H9 (cell line): Measurements from ENCODE around the gene NDUFAF2. TPM values are rescaled to one million over a fixed set of nuclear protein-coding genes. Genes with fewer than 3 reads are reported as not detected.

Experiments used
- DNase-seq: peaks from one replicate; pipeline ENCODE4 v3.0.0-alpha.2; 2017
- H2AFZ ChIP-seq: one replicate; pipeline ENCODE4 v1.6.1; 2013; ENCODE audit warnings: mild to moderate bottlenecking, low read length, control low read depth, moderate library complexity
- H2AK5ac ChIP-seq: 2 replicates; pipeline ENCODE4 v1.6.1; 2013; ENCODE audit warnings: low read length, control low read depth, mixed read lengths; ENCODE audit not compliant: insufficient read length
- H2BK120ac ChIP-seq: one replicate; pipeline ENCODE4 v1.6.1; 2013; ENCODE audit warnings: low read depth, mild to moderate bottlenecking, low read length, control low read depth, inconsistent platforms; ENCODE audit not compliant: poor library complexity, severe bottlenecking
- H2BK12ac ChIP-seq: 2 replicates; pipeline ENCODE4 v1.6.1; 2013; ENCODE audit warnings: low read length, control low read depth, mixed read lengths, low read depth; ENCODE audit not compliant: insufficient read length
- H2BK15ac ChIP-seq: 2 replicates; pipeline ENCODE4 v1.6.1; 2013; ENCODE audit warnings: low read depth, low read length, control low read depth
- H2BK20ac ChIP-seq: one replicate; pipeline ENCODE4 v1.6.1; 2013; ENCODE audit warnings: low read depth, mild to moderate bottlenecking, low read length, control low read depth, inconsistent platforms; ENCODE audit not compliant: poor library complexity, severe bottlenecking
- H2BK5ac ChIP-seq: 2 replicates; pipeline ENCODE4 v1.6.1; 2013; ENCODE audit warnings: low read length, control low read depth, mixed read lengths; ENCODE audit not compliant: insufficient read length
- H3K14ac ChIP-seq: 2 replicates; pipeline ENCODE4 v1.6.1; 2013; ENCODE audit warnings: low read length, control low read depth; ENCODE audit not compliant: insufficient read depth
- H3K18ac ChIP-seq: 2 replicates; pipeline ENCODE4 v1.6.1; 2013; ENCODE audit warnings: low read depth, mild to moderate bottlenecking, mixed read lengths, low read length, control low read depth; ENCODE audit not compliant: insufficient read length
- H3K23ac ChIP-seq: 2 replicates; pipeline ENCODE4 v1.6.1; 2013; ENCODE audit warnings: low read length, control low read depth, mixed read lengths, low read depth; ENCODE audit not compliant: insufficient read length
- H3K23me2 ChIP-seq: 2 replicates; pipeline ENCODE4 v1.6.1; 2013; ENCODE audit warnings: low read depth, mild to moderate bottlenecking, mixed read lengths, low read length, control low read depth; ENCODE audit not compliant: insufficient read length, poor library complexity, severe bottlenecking
- H3K27ac ChIP-seq: 2 replicates; pipeline ENCODE4 v1.5.1; 2013; ENCODE audit warnings: low read length, control low read depth, mixed read lengths, low read depth; ENCODE audit not compliant: insufficient read length
- H3K27me3 ChIP-seq: 2 replicates; pipeline ENCODE4 v1.6.1; 2013; ENCODE audit warnings: low read length, control low read depth, inconsistent platforms; ENCODE audit not compliant: insufficient read depth
- H3K4ac ChIP-seq: 2 replicates; pipeline ENCODE4 v1.6.1; 2013; ENCODE audit warnings: low read depth, mild to moderate bottlenecking, control low read depth, inconsistent platforms, low read length, moderate library complexity
- H3K4me1 ChIP-seq: 2 replicates; pipeline ENCODE4 v1.6.1; 2013; ENCODE audit warnings: low read length, control low read depth, inconsistent platforms; ENCODE audit not compliant: insufficient read depth
- H3K4me2 ChIP-seq: 2 replicates; pipeline ENCODE4 v1.6.1; 2013; ENCODE audit warnings: low read length, control low read depth, mixed read lengths; ENCODE audit not compliant: insufficient read length, insufficient read depth
- H3K56ac ChIP-seq: 2 replicates; pipeline ENCODE4 v1.6.1; 2013; ENCODE audit warnings: low read depth, mild to moderate bottlenecking, mixed read lengths, low read length, control low read depth; ENCODE audit not compliant: insufficient read length
- H3K79me1 ChIP-seq: 2 replicates; pipeline ENCODE4 v1.6.1; 2013; ENCODE audit warnings: low read depth, mild to moderate bottlenecking, moderate library complexity, low read length, control low read depth, inconsistent platforms; ENCODE audit not compliant: insufficient read depth, poor library complexity, severe bottlenecking
- H3K79me2 ChIP-seq: 2 replicates; pipeline ENCODE4 v1.6.1; 2013; ENCODE audit warnings: low read length, control low read depth, inconsistent platforms; ENCODE audit not compliant: insufficient read depth
- H3K9ac ChIP-seq: 2 replicates; pipeline ENCODE4 v1.6.1; 2013; ENCODE audit warnings: low read length, control low read depth, mixed read lengths; ENCODE audit not compliant: insufficient read length; ENCODE audit errors: extremely low read depth
- H3K9me3 ChIP-seq: one replicate; pipeline ENCODE4 v1.6.1; 2013; ENCODE audit warnings: low read depth, low read length, inconsistent platforms; ENCODE audit not compliant: control insufficient read depth
- H3T11ph ChIP-seq: one replicate; pipeline ENCODE4 v1.6.1; 2013; ENCODE audit warnings: mild to moderate bottlenecking, low read length, control low read depth, inconsistent platforms
- H4K20me1 ChIP-seq: one replicate; pipeline ENCODE4 v1.6.1; 2013; ENCODE audit not compliant: control insufficient read depth, insufficient read length, insufficient read depth
- H4K5ac ChIP-seq: 2 replicates; pipeline ENCODE4 v1.6.1; 2013; ENCODE audit warnings: low read depth, mild to moderate bottlenecking, mixed read lengths, low read length, control low read depth; ENCODE audit not compliant: insufficient read length
- H4K8ac ChIP-seq: replicated peaks from 2 replicates; pipeline ENCODE4 v1.6.1; 2013; ENCODE audit warnings: low read length, control low read depth, mixed read lengths, low read depth; ENCODE audit not compliant: insufficient read length
- H4K91ac ChIP-seq: 2 replicates; pipeline ENCODE4 v1.6.1; 2013; ENCODE audit warnings: low read depth, mild to moderate bottlenecking, moderate library complexity, mixed read lengths, low read length, control low read depth; ENCODE audit not compliant: insufficient read length
- H3K27ac Mint-ChIP-seq, 3 experiments: 2 replicates in 2 of 3; 3 replicates in 1 of 3; pipeline ENCODE4 v1.8.0; 2020 to 2021; ENCODE audit warnings: mixed read lengths in 3 of 3, mild to moderate bottlenecking in 1 of 3, moderate library complexity in 1 of 3
- H3K27me3 Mint-ChIP-seq: 2 replicates; pipeline ENCODE4 v1.8.0; 2021; ENCODE audit warnings: low read depth, mild to moderate bottlenecking, moderate library complexity, mixed read lengths
- H3K36me3 Mint-ChIP-seq, 3 experiments: 2 replicates in 2 of 3; 3 replicates in 1 of 3; pipeline ENCODE4 v1.8.0; 2020 to 2021; ENCODE audit warnings: low read depth in 3 of 3, mixed read lengths in 3 of 3; ENCODE audit not compliant: insufficient read depth in 1 of 3
- H3K4me1 Mint-ChIP-seq, 2 experiments: 2 replicates each; pipeline ENCODE4 v1.8.0; 2020; ENCODE audit warnings: mixed read lengths in 2 of 2
- H3K4me3 Mint-ChIP-seq, 2 experiments: 2 replicates in 1 of 2; 3 replicates in 1 of 2; pipeline ENCODE4 v1.8.0; 2020 to 2021; ENCODE audit warnings: mild to moderate bottlenecking in 2 of 2, mixed read lengths in 2 of 2, moderate library complexity in 1 of 2
- H3K9me3 Mint-ChIP-seq, 2 experiments: 2 replicates in 1 of 2; 3 replicates in 1 of 2; pipeline ENCODE4 v1.8.0; 2020; ENCODE audit warnings: mild to moderate bottlenecking in 2 of 2, mixed read lengths in 2 of 2, moderate library complexity in 1 of 2
- total RNA-seq: library from RNA; stranded (reverse); gene quantifications from 2 replicates; pipeline ENCODE4 v1.2.1, GENCODE V29; 2021
- TF ChIP-seq, protein P1 (sequence below): fragments of 200-600 bp; sonication (generic); conservative IDR thresholded peaks from 3 replicates; pipeline ENCODE4 v1.8.0; 2021; ENCODE audit warnings: antibody characterized with exemption, mild to moderate bottlenecking

NDUFAF2 gene
- total RNA-seq, 1 experiment from 2014 or later = 31.4 TPM

DNA sequence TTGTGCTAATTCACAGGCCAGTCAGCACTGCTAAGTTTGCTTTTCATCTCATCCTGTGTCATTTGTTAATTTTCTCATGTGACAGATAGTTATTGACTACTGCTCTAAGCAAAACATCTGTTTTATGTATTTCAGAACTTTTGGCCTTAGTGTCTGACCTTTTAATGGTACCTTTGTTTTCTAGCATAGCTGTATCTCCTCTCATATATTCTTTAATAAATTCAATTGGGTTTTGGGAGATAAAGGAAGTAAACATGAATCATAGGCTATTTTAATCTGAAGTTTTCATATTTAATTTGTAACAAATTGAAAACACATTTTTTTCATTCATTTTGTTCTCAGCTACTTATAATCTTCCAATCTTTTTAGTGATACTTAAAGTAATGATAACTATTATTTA is 13.1 kb downstream of the NDUFAF2 start:
- H2BK12ac ChIP-seq = no peak overlapping the region
- H2AFZ ChIP-seq = no peak overlapping the region
- H3K79me2 ChIP-seq = 0 out of 2 replicates have a peak, but pooled peaks cover 1% of the 10 kb centered on the region
- Mint-ChIP-seq H3K4me1 (peaks cover 0 to 6% of the 10 kb centered on the region in 2 experiments; a peak in 1 of 4 replicates), H3K36me3 (peaks cover 0 to 14% (median 12%) of the 10 kb centered on the region in 3 experiments; a peak in 5 of 7 replicates), H3K9me3 (peaks cover 9 to 15% of the 10 kb centered on the region in 2 experiments; a peak in 4 of 5 replicates), H3K4me3 (no peak overlapping the region), H3K27ac (no peak overlapping the region), H3K27me3 (no peaks in the 10 kb centered on the region)
- no peaks in the 10 kb centered on the region for H3K23me2 ChIP-seq
- H4K91ac ChIP-seq = no peak overlapping the region
- peaks cover 7% of the 10 kb centered on the region for H3K79me1 ChIP-seq
- H3K56ac ChIP-seq = no peak overlapping the region
- H4K8ac ChIP-seq = no peak overlapping the region
- no peak overlapping the region for H2AK5ac ChIP-seq
- no peaks in the 10 kb centered on the region for H3K4me1 ChIP-seq
- no peaks in the 10 kb centered on the region for H4K20me1 ChIP-seq
- H3K27me3 ChIP-seq = no peaks in the 10 kb centered on the region
- no peak overlapping the region for H3K9ac ChIP-seq
- no peak overlapping the region for H3K18ac ChIP-seq
- no peak overlapping the region for H2BK15ac ChIP-seq
- no peak overlapping the region for H2BK5ac ChIP-seq
- no peak overlapping the region for H4K5ac ChIP-seq
- H3K4ac ChIP-seq = no peak overlapping the region
- DNase-seq = no peak
- H3K9me3 ChIP-seq = no peaks in the 10 kb centered on the region
- no peak overlapping the region for H3T11ph ChIP-seq
- H2BK120ac ChIP-seq = no peak overlapping the region
- no peak overlapping the region for H2BK20ac ChIP-seq
- no peak overlapping the region for H3K4me2 ChIP-seq
- TF ChIP-seq, protein P1, sequence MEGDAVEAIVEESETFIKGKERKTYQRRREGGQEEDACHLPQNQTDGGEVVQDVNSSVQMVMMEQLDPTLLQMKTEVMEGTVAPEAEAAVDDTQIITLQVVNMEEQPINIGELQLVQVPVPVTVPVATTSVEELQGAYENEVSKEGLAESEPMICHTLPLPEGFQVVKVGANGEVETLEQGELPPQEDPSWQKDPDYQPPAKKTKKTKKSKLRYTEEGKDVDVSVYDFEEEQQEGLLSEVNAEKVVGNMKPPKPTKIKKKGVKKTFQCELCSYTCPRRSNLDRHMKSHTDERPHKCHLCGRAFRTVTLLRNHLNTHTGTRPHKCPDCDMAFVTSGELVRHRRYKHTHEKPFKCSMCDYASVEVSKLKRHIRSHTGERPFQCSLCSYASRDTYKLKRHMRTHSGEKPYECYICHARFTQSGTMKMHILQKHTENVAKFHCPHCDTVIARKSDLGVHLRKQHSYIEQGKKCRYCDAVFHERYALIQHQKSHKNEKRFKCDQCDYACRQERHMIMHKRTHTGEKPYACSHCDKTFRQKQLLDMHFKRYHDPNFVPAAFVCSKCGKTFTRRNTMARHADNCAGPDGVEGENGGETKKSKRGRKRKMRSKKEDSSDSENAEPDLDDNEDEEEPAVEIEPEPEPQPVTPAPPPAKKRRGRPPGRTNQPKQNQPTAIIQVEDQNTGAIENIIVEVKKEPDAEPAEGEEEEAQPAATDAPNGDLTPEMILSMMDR = no peak
- no peak overlapping the region for H3K23ac ChIP-seq
- H3K14ac ChIP-seq = no peak overlapping the region
- H3K27ac ChIP-seq = no peak overlapping the region
